ENCODE results near the gene MBOAT1. TPM values are rescaled to one million over a fixed set of nuclear protein-coding genes. Genes with fewer than 3 reads are reported as not detected.

MBOAT1 gene
- polyA plus RNA-seq, 1 experiment = 2.7 TPM

DNA sequence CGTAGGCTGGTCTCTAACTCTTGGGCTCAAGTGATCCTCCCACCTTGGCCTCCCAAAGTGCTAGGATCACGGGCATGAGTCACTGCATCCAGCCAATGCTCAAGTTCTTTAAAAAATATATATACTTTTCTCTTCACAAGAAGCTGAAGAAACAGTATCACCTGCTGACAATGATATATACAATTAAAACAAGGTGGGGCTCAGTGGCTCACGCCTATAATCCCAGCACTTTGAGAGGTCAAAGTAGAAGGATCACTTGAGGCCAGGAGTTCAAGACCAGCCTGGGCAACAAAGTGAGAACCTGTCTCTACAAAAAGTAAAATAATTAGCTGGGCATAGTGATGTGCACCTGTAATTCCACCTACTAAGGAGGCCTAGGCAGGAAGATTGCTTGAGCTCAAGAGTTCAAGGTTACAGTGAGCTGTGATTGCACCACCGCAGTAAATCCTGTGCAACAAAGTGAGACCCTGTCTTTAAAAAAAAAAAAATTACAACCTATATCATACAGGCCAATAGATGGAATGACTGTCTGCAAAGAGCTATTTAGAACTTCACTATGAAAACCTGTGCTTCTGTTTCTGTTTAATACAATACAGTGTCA, 36.4 kb downstream of the MBOAT1 start:
- DNase-seq (ENCODE audit: low read depth) = no peak
- H3K27me3 ChIP-seq (ENCODE audit: control insufficient read depth, insufficient read depth, low read length) = no peaks in the 10 kb centered on the region
- H3K36me3 ChIP-seq (ENCODE audit: control insufficient read depth, insufficient read depth, low read length) = no peaks in the 10 kb centered on the region
- ChIA-PET CTCF (interaction anchor here (1.3 kb wide), 1 partner anchor 49 kb away, joined by 3 read pairs; no protein-coding TSS in a partner anchor), POLR2A (no interaction called here)
- no peak overlapping the region for H3K4me3 ChIP-seq (ENCODE audit: low read depth, low read length)
- TF ChIP-seq, protein P1, sequence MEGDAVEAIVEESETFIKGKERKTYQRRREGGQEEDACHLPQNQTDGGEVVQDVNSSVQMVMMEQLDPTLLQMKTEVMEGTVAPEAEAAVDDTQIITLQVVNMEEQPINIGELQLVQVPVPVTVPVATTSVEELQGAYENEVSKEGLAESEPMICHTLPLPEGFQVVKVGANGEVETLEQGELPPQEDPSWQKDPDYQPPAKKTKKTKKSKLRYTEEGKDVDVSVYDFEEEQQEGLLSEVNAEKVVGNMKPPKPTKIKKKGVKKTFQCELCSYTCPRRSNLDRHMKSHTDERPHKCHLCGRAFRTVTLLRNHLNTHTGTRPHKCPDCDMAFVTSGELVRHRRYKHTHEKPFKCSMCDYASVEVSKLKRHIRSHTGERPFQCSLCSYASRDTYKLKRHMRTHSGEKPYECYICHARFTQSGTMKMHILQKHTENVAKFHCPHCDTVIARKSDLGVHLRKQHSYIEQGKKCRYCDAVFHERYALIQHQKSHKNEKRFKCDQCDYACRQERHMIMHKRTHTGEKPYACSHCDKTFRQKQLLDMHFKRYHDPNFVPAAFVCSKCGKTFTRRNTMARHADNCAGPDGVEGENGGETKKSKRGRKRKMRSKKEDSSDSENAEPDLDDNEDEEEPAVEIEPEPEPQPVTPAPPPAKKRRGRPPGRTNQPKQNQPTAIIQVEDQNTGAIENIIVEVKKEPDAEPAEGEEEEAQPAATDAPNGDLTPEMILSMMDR (IDR thresholded peaks at IDR 0.05; ENCODE audit: insufficient read depth, low read depth, low read length) = no peak

DNA sequence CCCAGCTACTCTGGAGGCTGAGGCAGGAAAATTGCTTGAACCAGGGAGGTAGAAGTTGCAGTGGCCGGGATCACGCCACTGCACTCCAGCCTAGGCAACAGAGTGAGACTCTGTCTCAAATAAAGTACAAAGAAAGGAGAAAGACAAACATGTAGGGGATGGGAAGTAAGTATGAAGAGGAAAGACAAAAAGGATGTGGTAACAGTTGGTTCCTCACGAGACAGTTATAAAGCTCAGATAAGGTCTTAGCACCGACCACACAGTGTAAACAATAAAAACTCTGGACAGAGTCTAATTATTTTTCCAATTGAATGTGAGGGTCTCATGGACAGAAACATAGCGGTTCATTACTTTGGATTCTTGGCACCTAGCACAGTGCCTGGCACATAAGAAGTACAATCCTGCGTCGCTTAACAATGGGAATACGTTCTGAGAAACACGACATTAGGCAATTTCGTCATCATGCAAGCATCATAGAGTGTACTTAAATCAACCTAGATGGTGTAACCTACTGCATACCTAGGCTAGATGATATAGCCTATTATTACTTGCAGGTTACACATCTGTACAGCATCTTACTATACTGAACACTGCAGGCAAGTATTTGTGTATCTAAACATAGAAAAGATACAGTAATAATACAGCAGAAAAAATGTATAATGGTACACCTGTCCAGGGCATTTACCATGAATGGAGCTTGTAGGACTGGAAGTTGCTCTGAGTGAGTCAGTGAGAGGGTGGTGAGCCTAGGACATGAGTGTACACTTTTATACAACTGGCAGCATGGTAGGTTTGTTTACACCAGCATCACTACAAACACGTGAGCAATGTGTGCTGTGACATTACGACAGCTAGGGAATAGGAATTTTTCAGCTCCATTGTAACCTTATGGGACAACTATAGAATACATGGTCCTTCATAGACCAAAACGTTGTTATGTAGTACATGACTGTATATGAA, 38.2 kb downstream of the MBOAT1 start:
- H3K27me3 ChIP-seq (ENCODE audit: control insufficient read depth, insufficient read depth, low read length) = no peaks in the 10 kb centered on the region
- H3K4me3 ChIP-seq (ENCODE audit: low read depth, low read length) = no peak overlapping the region
- TF ChIP-seq, protein P1 (IDR thresholded peaks at IDR 0.05; ENCODE audit: insufficient read depth, low read depth, low read length) = no peak
- CTCF ChIA-PET = interaction anchor here (0.6 kb wide), 2 partner anchors 51 to 290 kb away, joined by 3 read pairs; no protein-coding TSS in a partner anchor
- DNase-seq (ENCODE audit: low read depth) = no peak
- no peaks in the 10 kb centered on the region for H3K36me3 ChIP-seq (ENCODE audit: control insufficient read depth, insufficient read depth, low read length)
- POLR2A ChIA-PET = no interaction called here

DNA sequence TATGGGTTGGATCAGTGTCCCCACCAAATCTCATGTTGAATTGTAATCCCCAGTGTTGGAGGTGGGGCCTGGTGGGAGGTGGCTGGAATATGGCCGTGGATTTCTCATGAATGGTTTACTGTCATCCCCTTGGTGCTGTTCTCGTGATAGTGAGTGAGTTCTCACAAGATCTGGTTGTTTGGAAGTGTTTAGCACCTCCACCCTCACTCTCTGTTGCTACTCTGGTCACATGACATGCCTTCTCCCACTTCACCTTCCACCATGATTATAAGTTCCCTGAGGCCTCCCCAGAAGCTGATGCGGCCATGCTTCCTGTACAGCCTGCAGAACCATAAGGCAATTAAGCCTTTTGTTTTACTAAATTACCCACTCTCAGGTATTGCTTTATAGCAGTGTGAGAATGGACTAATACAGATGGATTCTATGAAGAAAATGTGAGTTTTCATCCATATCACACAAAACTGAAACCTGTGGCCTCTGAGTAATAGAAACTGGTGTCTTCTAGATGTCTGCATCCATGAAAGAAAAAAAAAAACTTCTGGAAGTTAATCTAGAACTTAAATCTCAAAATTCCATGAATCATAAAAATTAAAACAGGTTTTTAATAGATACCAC, 39.3 kb downstream of the MBOAT1 start:
- POLR2A ChIA-PET = no interaction called here
- no peak for DNase-seq (ENCODE audit: low read depth)
- TF ChIP-seq, protein P1 (IDR thresholded peaks at IDR 0.05; ENCODE audit: insufficient read depth, low read depth, low read length) = no peak
- no peaks in the 10 kb centered on the region for H3K27me3 ChIP-seq (ENCODE audit: control insufficient read depth, insufficient read depth, low read length)
- no peaks in the 10 kb centered on the region for H3K36me3 ChIP-seq (ENCODE audit: control insufficient read depth, insufficient read depth, low read length)
- no peak overlapping the region for H3K4me3 ChIP-seq (ENCODE audit: low read depth, low read length)
- CTCF ChIA-PET = no interaction called here

DNA sequence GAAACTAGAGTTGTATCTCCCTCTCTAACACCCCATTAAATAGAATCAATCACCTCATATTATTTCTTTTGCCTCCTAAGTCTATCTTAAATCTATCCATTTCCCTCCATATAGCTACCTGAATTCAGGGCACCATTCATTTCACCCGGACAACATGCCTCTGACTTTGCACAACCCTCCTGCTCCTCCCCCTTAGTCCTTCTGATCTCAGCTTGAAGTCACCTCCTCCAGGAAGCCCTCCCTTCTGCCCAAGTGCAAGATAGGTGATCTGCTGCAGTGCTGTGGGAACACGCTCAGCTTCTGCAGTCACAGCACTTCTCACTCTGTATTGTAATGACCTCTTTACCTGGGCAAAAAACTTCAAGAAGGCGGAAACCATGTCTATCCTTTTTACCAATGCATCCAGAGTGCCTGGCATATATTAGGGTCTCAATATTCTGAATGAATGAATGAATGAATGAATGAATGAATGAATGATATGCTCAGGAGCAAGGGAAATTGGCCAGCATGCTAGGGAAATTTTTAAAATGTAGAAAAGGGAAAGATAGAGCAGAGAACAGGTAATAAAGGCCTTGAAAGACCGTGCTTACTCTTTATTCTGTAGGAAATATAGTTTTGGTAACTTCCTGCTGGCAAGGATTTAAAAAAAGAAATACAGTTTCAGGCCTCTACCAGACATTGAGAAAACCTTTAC, 41.7 kb downstream of the MBOAT1 start:
- CTCF ChIA-PET = interaction anchor here (0.7 kb wide), 1 partner anchor 10 kb away, joined by 3 read pairs; no protein-coding TSS in a partner anchor
- Histone ChIP-seq H3K4me3 (ENCODE audit: low read depth, low read length) (no peak overlapping the region), H3K27me3 (ENCODE audit: control insufficient read depth, insufficient read depth, low read length) (no peaks in the 10 kb centered on the region), H3K36me3 (ENCODE audit: control insufficient read depth, insufficient read depth, low read length) (no peaks in the 10 kb centered on the region)
- POLR2A ChIA-PET = no interaction called here
- TF ChIP-seq, protein P1 (IDR thresholded peaks at IDR 0.05; ENCODE audit: insufficient read depth, low read depth, low read length) = no peak
- no peak for DNase-seq (ENCODE audit: low read depth)

All from BJ (cell line).